ENCODE results near the gene TRPM8.
"Not testable (repeated sequence)": the region's sequence is repeated elsewhere in the genome, so short reads cannot be mapped to it uniquely, and the experiment has no call there.

TRPM8 gene

DNA sequence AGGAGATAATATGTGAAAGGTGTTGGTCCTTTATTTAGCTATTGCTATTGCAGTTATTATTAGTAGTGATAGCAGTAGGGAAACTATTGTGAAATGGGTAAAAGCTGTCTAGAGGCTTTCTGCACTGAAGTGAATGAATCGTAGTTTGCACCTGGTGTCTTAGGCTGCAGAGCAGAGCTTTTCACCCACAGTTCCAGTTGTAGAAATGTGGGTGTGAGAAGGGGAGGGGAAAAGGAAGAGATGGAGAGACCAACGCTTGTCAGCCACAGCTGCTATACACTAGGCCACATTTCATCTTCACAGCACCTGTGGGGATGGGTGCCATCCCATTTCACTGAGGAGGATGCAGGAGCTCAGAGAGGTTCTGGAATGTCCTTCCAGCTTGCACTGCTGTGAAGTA is 50.0 kb downstream of the TRPM8 start:
- CTCF ChIA-PET: no interaction called here
- TF ChIP-seq, protein P1, sequence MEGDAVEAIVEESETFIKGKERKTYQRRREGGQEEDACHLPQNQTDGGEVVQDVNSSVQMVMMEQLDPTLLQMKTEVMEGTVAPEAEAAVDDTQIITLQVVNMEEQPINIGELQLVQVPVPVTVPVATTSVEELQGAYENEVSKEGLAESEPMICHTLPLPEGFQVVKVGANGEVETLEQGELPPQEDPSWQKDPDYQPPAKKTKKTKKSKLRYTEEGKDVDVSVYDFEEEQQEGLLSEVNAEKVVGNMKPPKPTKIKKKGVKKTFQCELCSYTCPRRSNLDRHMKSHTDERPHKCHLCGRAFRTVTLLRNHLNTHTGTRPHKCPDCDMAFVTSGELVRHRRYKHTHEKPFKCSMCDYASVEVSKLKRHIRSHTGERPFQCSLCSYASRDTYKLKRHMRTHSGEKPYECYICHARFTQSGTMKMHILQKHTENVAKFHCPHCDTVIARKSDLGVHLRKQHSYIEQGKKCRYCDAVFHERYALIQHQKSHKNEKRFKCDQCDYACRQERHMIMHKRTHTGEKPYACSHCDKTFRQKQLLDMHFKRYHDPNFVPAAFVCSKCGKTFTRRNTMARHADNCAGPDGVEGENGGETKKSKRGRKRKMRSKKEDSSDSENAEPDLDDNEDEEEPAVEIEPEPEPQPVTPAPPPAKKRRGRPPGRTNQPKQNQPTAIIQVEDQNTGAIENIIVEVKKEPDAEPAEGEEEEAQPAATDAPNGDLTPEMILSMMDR (conservative IDR thresholded peaks at IDR 0.05; ENCODE audit: low read depth): no peak
- no peak overlapping the region for H3K27ac ChIP-seq
- POLR2A ChIA-PET (ENCODE audit: low non-redundant PET): no interaction called here
- no peak for DNase-seq (ENCODE audit: low spot score)

DNA sequence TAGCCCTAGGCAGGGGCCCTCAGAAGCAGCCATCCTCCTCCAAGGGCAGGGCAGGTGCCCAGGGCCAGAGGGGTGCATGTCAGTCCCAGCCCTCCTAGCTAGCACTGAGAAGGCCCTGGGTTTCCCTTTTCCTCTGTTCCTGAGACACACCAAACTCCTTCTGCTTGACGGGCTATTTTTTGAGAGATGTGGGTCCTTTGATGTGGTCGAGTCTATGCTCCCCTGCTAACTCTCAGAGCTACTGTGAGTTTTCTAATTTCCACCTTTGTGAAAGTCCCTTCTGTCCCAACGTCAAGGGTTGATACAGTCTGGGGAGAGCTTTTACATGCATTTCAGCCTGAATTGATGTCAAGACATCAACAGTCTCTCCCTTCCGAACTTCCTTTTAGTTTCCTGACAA is 51.4 kb downstream of the TRPM8 start:
- TF ChIP-seq, protein P1 (conservative IDR thresholded peaks at IDR 0.05; ENCODE audit: low read depth): no peak
- no peak for DNase-seq (ENCODE audit: low spot score)
- no peak overlapping the region for H3K27ac ChIP-seq
- ChIA-PET POLR2A (ENCODE audit: low non-redundant PET) (no interaction called here), CTCF (interaction anchor here (0.6 kb wide), 1 partner anchor 639 kb away, joined by 3 read pairs; no protein-coding TSS in a partner anchor)

DNA sequence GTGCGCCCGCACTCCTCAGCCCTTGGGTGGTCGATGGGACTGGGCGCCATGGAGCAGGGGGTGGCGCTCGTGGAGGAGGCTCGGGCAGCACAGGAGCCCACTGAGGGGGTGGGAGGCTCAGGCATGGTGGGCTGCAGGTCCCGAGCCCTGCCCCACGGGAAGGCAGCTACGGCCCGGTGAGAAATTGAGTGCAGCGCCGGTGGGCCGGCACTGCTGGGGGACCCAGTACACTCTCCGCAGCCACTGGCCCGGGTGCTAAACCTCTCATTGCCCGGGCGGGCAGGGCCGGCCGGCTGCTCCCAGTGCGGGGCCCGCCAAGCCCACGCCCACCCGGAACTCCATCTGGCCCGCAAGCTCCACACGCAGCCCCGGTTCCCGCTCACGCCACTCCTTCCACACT is 55.3 kb downstream of the TRPM8 start:
- CTCF ChIA-PET: interaction anchor here (0.7 kb wide), 1 partner anchor 1220 kb away, joined by 3 read pairs; no protein-coding TSS in a partner anchor
- DNase-seq (ENCODE audit: low spot score); H3K27ac ChIP-seq; POLR2A ChIA-PET (ENCODE audit: low non-redundant PET): not testable (repeated sequence)

DNA sequence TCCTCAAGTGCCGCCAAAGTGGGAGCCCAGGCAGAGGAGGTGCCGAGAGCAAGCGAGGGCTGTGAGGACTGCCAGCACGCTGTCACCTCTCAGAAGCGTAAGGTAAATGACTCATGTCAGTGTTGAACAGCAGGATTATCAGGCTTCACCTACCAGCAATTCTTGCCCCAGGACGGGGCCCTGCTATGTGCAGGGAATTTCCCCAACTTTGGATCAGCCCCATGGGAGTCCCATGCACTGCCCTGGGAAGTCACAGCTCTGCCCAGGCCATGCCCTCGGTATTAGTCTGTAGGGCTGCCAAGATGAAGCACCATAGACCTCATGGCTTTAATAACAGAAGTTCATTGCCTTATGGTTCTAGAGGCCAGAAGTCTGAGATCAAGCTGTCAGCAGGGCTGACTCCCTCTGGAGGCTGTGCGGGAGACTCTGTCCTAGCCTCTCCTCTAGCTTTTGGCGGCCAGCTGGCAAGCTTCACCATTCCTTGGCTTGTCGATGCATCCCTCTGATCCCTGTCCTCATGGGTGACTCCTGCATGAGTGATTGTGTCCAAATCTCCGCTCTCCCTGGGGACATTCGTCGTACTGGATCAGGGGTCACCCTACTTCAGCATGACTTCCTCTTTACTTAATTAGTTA is 55.9 kb downstream of the TRPM8 start:
- ChIA-PET CTCF (interaction anchor here (0.6 to 0.7 kb wide), 2 partner anchors 21 to 1219 kb away, joined by 3 read pairs; no protein-coding TSS in a partner anchor), POLR2A (ENCODE audit: low non-redundant PET) (no interaction called here)
- TF ChIP-seq, protein P1 (conservative IDR thresholded peaks at IDR 0.05; ENCODE audit: low read depth): no peak
- H3K27ac ChIP-seq: peak overlapping the region; percentile 84; the same call in 1 of the 2 replicates
- peak; percentile 34 for DNase-seq (ENCODE audit: low spot score)

DNA sequence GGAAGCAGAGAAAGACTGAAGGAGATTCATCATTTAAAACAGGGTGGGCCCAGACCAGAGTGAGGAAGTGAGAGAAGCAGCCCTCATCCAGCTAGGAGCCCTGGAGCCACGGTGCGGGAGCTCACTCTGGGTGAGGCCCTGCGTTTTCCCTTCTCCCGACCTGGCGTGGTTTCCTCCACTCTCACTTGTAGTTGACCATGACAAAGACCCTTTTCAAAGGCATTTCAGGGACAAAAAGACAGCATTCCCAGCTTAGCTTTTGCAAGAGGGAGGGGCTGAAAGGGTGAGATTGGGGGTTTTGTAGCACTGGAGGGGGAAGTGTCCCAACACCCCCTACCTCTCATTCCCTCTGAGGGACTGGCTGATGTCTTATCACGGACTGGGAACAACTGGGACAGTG is 56.6 kb downstream of the TRPM8 start:
- H3K27ac ChIP-seq: peak overlapping the region; percentile 84
- ChIA-PET CTCF (interaction anchor here (0.6 to 0.8 kb wide), 6 partner anchors 10 to 523 kb away, joined by 3 to 6 read pairs (median 3); partner anchors contain the start of gene ARL4C), POLR2A (ENCODE audit: low non-redundant PET) (no interaction called here)
- no peak for DNase-seq (ENCODE audit: low spot score)
- TF ChIP-seq, protein P1 (conservative IDR thresholded peaks at IDR 0.05; ENCODE audit: low read depth): no peak

DNA sequence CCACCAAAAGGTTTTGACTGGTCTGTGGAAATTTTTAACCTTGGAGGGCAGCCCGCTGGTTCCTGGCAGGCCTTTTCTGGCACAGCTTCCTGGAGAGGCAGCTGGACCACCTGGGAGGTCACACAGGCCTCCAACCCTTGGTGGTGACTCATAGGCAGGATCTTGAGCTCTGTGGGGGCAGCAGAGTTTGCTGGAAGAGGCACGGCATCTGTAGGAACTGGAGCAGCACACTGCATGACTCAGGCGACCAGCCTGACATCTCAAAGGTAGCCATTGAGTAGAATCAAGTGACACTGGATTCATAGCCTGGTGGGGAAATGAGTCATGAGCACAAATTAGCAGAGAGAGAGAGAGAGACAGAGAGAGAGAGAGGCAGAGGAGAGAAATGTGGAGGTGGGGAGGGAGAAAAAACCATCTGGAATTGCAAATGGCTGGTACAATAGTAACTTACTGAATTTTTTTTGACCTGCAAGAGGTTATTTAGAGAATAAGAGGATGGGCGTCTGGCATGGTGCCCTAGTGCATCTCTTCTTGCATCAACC is 57.4 kb downstream of the TRPM8 start:
- CTCF ChIA-PET: interaction anchor here (0.7 to 0.8 kb wide), 3 partner anchors 11 to 523 kb away, joined by 3 to 6 read pairs (median 3); partner anchors contain the start of gene ARL4C
- peak; percentile 80 for DNase-seq (ENCODE audit: low spot score)
- POLR2A ChIA-PET (ENCODE audit: low non-redundant PET): no interaction called here
- TF ChIP-seq, protein P1 (conservative IDR thresholded peaks at IDR 0.05; ENCODE audit: low read depth): no peak
- peak overlapping the region; percentile 84 for H3K27ac ChIP-seq

DNA sequence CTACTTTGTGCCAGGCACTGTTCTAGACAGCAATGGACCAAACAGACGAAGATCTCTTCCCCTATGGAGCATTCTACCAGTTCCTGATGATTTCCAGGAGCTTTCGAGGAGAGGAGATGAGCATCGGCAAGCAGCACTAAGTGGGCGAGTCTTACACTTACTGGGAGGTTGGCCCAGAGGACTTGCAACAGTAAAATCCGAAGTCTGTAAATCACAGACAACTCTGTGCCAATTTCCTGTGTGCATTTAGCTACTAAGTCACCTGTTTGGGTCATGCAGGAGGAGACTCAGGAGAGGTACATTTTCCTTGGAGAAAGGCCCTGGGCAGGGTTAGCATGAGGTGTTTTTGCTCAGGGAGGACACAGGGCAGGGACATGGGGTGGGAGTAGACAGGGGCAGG is 58.9 kb downstream of the TRPM8 start:
- ChIA-PET CTCF (no interaction called here), POLR2A (ENCODE audit: low non-redundant PET) (no interaction called here)
- H3K27ac ChIP-seq: peak overlapping the region; percentile 19; the same call in 1 of the 2 replicates
- TF ChIP-seq, protein P1 (conservative IDR thresholded peaks at IDR 0.05; ENCODE audit: low read depth): no peak
- no peak for DNase-seq (ENCODE audit: low spot score)
